ENCODE data around the gene IFI27L1. TPM values are rescaled to one million over a fixed set of nuclear protein-coding genes. Genes with fewer than 3 reads are reported as not detected.

IFI27L1 gene
- total and polyA plus RNA-seq, 2 experiments from 2014 or later = 9.7 to 28.6 TPM

DNA sequence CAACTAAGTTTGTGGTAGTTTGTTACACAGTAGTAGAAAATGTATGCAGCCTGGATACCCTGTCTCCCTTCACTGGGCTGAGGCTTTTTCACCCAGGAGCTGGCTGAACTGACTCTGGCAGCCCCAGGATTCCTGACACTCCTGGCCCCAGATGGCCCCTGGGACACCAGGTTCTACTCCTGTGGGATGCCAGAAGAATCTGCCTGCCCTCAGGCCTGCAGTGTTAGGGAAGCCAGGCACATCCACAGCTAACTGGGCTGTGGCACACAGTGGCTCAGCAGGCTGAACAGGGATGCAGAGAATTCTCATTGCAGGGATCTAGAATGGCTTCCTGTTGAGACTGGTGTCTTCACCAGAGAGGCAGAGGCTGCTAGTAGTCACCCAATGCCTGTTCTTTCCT lies 38.0 kb downstream of the IFI27L1 start:
- ATAC-seq = no peak
- Mint-ChIP-seq H3K4me1 (no peaks in the 10 kb centered on the region), H3K9me3 (peaks cover 17% of the 10 kb centered on the region; the same call in 2 of the 3 replicates), H3K27ac (no peak overlapping the region), H3K27me3 (ENCODE audit: insufficient read depth, low read depth, poor library complexity) (peaks cover 3% of the 10 kb centered on the region), H3K4me3 (no peak overlapping the region), H3K36me3 (ENCODE audit: low read depth) (no peaks in the 10 kb centered on the region; the same call in 2 of the 3 replicates)
- H3K9me2 ChIP-seq (ENCODE audit: insufficient read depth) = peaks cover 4% of the 10 kb centered on the region; the same call in 1 of the 2 replicates
- no peaks in the 10 kb centered on the region for H3K27me3 ChIP-seq (ENCODE audit: insufficient read depth)
- no peak overlapping the region for H2AFZ ChIP-seq
- no peak overlapping the region for H3K4me2 ChIP-seq
- no peaks in the 10 kb centered on the region for H3K4me1 ChIP-seq (ENCODE audit: insufficient read depth)
- H3K79me2 ChIP-seq (replicated peaks; ENCODE audit: insufficient read depth) = no peaks in the 10 kb centered on the region
- DNase-seq (ENCODE audit: low spot score) = no peak
- H4K20me1 ChIP-seq (replicated peaks; ENCODE audit: insufficient read depth) = no peaks in the 10 kb centered on the region
- H3K4me3 ChIP-seq = no peak overlapping the region
- H3F3A ChIP-seq (replicated peaks; ENCODE audit: low read depth) = no peaks in the 10 kb centered on the region
- TF ChIP-seq ZNF114 (CRISPR knock-in tag; IDR thresholded peaks at IDR 0.05) (no peak), CREB1 (CRISPR knock-in tag; IDR thresholded peaks at IDR 0.05; ENCODE audit: low read depth) (no peak), POLR2AphosphoS5 (IDR thresholded peaks at IDR 0.05; ENCODE audit: low read depth) (no peak), EZH2 (IDR thresholded peaks at IDR 0.05; ENCODE audit: low read depth, unreplicated experiment) (no peak), EZH2phosphoT487 (IDR thresholded peaks at IDR 0.05; ENCODE audit: unreplicated experiment) (no peak), ZNF331 (CRISPR knock-in tag; IDR thresholded peaks at IDR 0.05; ENCODE audit: low read depth) (no peak), STAT1 (IDR thresholded peaks at IDR 0.05; ENCODE audit: unreplicated experiment) (no peak), NANOG (IDR thresholded peaks at IDR 0.05; ENCODE audit: borderline replicate concordance) (no peak), JUNB (IDR thresholded peaks at IDR 0.05; ENCODE audit: unreplicated experiment) (no peak)
- TF ChIP-seq, protein P1, sequence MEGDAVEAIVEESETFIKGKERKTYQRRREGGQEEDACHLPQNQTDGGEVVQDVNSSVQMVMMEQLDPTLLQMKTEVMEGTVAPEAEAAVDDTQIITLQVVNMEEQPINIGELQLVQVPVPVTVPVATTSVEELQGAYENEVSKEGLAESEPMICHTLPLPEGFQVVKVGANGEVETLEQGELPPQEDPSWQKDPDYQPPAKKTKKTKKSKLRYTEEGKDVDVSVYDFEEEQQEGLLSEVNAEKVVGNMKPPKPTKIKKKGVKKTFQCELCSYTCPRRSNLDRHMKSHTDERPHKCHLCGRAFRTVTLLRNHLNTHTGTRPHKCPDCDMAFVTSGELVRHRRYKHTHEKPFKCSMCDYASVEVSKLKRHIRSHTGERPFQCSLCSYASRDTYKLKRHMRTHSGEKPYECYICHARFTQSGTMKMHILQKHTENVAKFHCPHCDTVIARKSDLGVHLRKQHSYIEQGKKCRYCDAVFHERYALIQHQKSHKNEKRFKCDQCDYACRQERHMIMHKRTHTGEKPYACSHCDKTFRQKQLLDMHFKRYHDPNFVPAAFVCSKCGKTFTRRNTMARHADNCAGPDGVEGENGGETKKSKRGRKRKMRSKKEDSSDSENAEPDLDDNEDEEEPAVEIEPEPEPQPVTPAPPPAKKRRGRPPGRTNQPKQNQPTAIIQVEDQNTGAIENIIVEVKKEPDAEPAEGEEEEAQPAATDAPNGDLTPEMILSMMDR (conservative IDR thresholded peaks at IDR 0.05; ENCODE audit: low read depth in 2 of 2) = no peak
- TF ChIP-seq, protein P2, sequence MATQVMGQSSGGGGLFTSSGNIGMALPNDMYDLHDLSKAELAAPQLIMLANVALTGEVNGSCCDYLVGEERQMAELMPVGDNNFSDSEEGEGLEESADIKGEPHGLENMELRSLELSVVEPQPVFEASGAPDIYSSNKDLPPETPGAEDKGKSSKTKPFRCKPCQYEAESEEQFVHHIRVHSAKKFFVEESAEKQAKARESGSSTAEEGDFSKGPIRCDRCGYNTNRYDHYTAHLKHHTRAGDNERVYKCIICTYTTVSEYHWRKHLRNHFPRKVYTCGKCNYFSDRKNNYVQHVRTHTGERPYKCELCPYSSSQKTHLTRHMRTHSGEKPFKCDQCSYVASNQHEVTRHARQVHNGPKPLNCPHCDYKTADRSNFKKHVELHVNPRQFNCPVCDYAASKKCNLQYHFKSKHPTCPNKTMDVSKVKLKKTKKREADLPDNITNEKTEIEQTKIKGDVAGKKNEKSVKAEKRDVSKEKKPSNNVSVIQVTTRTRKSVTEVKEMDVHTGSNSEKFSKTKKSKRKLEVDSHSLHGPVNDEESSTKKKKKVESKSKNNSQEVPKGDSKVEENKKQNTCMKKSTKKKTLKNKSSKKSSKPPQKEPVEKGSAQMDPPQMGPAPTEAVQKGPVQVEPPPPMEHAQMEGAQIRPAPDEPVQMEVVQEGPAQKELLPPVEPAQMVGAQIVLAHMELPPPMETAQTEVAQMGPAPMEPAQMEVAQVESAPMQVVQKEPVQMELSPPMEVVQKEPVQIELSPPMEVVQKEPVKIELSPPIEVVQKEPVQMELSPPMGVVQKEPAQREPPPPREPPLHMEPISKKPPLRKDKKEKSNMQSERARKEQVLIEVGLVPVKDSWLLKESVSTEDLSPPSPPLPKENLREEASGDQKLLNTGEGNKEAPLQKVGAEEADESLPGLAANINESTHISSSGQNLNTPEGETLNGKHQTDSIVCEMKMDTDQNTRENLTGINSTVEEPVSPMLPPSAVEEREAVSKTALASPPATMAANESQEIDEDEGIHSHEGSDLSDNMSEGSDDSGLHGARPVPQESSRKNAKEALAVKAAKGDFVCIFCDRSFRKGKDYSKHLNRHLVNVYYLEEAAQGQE (IDR thresholded peaks at IDR 0.05; ENCODE audit: unreplicated experiment) = no peak
- TF ChIP-seq, protein P3, sequence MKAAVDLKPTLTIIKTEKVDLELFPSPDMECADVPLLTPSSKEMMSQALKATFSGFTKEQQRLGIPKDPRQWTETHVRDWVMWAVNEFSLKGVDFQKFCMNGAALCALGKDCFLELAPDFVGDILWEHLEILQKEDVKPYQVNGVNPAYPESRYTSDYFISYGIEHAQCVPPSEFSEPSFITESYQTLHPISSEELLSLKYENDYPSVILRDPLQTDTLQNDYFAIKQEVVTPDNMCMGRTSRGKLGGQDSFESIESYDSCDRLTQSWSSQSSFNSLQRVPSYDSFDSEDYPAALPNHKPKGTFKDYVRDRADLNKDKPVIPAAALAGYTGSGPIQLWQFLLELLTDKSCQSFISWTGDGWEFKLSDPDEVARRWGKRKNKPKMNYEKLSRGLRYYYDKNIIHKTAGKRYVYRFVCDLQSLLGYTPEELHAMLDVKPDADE (IDR thresholded peaks at IDR 0.05) = no peak
- TF ChIP-seq, protein P4, sequence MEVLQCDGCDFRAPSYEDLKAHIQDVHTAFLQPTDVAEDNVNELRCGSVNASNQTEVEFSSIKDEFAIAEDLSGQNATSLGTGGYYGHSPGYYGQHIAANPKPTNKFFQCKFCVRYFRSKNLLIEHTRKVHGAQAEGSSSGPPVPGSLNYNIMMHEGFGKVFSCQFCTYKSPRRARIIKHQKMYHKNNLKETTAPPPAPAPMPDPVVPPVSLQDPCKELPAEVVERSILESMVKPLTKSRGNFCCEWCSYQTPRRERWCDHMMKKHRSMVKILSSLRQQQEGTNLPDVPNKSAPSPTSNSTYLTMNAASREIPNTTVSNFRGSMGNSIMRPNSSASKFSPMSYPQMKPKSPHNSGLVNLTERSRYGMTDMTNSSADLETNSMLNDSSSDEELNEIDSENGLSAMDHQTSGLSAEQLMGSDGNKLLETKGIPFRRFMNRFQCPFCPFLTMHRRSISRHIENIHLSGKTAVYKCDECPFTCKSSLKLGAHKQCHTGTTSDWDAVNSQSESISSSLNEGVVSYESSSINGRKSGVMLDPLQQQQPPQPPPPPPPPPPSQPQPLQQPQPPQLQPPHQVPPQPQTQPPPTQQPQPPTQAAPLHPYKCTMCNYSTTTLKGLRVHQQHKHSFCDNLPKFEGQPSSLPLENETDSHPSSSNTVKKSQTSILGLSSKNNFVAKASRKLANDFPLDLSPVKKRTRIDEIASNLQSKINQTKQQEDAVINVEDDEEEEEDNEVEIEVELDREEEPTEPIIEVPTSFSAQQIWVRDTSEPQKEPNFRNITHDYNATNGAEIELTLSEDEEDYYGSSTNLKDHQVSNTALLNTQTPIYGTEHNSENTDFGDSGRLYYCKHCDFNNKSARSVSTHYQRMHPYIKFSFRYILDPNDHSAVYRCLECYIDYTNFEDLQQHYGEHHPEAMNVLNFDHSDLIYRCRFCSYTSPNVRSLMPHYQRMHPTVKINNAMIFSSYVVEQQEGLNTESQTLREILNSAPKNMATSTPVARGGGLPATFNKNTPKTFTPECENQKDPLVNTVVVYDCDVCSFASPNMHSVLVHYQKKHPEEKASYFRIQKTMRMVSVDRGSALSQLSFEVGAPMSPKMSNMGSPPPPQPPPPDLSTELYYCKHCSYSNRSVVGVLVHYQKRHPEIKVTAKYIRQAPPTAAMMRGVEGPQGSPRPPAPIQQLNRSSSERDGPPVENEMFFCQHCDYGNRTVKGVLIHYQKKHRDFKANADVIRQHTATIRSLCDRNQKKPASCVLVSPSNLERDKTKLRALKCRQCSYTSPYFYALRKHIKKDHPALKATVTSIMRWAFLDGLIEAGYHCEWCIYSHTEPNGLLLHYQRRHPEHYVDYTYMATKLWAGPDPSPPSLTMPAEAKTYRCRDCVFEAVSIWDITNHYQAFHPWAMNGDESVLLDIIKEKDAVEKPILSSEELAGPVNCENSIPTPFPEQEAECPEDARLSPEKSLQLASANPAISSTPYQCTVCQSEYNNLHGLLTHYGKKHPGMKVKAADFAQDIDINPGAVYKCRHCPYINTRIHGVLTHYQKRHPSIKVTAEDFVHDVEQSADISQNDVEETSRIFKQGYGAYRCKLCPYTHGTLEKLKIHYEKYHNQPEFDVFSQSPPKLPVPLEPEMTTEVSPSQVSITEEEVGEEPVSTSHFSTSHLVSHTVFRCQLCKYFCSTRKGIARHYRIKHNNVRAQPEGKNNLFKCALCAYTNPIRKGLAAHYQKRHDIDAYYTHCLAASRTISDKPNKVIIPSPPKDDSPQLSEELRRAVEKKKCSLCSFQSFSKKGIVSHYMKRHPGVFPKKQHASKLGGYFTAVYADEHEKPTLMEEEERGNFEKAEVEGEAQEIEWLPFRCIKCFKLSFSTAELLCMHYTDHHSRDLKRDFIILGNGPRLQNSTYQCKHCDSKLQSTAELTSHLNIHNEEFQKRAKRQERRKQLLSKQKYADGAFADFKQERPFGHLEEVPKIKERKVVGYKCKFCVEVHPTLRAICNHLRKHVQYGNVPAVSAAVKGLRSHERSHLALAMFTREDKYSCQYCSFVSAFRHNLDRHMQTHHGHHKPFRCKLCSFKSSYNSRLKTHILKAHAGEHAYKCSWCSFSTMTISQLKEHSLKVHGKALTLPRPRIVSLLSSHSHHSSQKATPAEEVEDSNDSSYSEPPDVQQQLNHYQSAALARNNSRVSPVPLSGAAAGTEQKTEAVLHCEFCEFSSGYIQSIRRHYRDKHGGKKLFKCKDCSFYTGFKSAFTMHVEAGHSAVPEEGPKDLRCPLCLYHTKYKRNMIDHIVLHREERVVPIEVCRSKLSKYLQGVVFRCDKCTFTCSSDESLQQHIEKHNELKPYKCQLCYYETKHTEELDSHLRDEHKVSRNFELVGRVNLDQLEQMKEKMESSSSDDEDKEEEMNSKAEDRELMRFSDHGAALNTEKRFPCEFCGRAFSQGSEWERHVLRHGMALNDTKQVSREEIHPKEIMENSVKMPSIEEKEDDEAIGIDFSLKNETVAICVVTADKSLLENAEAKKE (CRISPR knock-in tag; IDR thresholded peaks at IDR 0.05) = no peak
- H3K27ac ChIP-seq (ENCODE audit: low read depth) = no peak overlapping the region
- H3K36me3 ChIP-seq (ENCODE audit: insufficient read depth) = no peaks in the 10 kb centered on the region

Measured in GM23338 (cell line).